HG02623 (cell line): Measurements from ENCODE around the gene CD14.
"Not testable (repeated sequence)": the region's sequence is repeated elsewhere in the genome, so short reads cannot be mapped to it uniquely, and the experiment has no call there.

Experiments used
- ATAC-seq: cut with Tn5 transposase; IDR thresholded peaks from one replicate; pipeline ENCODE4 v1.9.1; 2021; ENCODE audit warnings: moderate library complexity; ENCODE audit not compliant: unreplicated experiment

CD14 gene

DNA sequence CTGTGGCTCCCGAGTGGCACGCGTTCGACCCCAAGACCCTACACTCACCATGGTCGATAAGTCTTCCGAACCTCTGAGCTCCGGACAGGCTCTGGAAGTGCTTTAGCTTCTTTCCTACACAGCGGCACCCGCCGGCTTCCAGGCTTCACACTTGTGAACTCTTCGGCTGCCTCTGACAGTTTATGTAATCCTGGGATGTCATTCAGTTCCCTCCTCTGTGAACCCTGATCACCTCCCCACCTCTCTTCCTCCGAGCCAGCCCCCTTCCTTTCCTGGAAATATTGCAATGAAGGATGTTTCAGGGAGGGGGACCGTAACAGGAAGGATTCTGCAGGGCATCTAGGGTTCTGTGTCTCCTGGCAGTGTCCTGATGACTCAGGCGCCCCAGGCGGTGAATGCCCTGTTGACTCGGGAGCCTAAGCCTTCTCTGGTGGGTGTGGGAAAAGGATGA lies at the start of gene CD14:
CD14 (minus strand) TSS at position 155 of the 451 bp plus-strand sequence; CDS start at position 51, 104 bp downstream.
- ATAC-seq: no peak

DNA sequence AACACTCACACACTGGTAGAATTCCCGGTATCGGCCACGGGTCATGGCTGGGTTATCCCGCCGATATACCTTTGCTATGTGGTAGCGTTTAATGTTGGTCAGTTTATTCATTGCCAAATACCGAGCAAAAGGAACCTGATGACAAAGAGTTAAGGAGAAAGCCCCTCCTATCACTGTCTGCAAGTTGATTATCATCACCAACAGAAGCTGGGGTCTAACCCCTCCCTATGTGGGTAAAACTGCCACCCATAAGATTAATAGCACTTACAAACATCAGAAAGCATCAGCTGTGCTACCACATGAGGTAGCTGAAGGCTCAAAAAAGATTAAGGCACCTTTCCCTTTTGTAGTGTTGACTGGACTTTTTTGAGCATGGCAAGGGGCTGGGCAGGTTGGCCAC lies 46.0 kb upstream of the CD14 start:
- no peak for ATAC-seq

DNA sequence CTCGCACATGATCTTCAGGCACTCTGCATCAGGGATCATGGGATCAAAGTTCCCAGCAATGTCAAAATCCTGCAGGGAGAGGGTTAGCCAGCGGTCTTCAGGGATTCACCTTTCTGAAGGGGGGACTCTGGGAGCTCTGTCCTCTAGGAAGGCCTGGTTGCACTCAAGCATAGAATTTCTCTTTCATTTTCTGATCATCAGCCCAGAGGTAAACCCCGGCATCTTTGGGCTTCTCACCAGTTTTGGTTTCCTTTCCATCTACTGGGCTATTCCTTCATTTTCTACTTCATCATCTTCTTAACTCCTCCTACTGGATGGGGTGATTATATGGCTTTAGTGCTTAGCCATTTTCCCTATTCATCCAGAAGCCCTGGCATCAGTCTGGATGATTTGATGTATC lies 45.0 kb upstream of the CD14 start:
- no peak for ATAC-seq

DNA sequence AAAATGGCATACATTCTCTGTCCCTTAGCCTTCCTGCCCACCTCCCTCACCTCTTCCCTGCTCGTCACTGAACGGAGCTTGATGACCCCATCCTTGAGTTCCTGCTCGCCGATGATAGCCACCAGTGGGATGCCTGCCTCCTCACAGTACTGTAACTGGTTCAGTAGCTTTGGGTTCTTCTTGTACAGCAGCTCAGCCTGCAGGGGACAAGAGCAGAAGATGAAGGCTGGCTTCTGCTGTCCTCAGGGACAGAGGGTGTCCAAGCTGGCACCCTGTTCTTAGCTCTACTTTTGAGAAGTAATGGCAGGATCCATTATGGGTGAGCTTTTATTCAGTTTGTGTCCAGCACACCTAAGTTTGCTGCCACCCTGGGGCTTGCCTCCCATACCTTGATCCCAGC lies 41.7 kb upstream of the CD14 start:
- ATAC-seq: no peak

DNA sequence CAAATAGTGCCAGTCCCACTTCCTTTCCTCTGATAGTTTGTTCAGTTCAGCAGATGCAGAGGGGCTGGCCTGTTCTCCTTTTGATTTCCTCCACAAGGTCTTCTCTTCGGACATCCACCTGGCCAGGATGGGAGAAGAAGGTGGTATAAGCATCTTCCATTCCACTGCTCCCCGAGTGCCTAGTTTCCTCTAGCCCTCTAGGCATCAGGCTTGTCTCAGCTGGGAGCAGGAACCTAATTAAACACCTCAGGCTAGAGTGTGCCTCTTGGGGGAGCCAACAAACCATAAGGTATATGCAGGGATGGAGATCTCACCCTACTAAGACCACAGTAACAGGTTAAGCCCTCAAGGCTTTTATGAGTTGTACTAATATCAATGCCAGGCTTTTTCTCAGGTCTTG lies 41.2 kb upstream of the CD14 start:
- no peak for ATAC-seq

DNA sequence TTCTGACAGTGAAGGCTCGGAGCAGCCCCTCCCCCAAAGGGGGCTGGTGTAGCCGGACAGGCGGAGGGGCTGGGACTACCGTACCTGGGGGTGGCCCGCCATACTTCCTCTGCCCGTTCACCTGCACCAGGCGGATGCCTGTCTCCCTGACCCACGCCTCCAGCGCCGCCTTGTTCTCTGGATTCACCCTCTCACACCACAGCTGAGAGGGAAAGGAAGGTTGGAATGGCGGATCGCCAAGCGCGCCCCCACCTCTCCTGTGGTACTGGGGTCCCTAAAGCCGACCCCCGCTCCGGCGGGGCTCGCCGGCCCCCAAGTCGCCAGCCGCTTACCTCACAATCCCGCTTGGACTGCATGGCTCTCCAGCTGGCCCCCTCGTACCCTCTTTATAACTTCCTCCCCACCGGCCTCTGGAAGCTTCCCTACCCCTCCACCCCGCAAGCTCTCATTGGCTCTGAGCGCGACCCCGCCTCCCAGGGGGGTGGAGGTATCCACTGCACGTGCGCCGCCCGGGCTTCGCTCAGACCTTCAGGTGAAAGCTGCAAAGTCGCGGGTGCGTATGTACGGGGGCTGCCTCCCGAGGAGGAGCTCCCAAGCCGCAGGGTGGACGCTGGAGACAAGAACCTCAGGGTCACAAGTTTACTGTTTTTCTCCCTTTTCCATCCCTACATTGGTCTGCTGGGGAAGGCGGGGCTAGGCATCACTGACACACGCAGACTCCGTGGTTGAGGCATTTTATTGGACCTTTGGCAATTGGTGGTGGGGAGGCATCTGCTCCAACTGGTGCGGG lies 40.4 kb upstream of the CD14 start, which contains the start of gene DND1:
DND1 (minus strand) TSS at position 390 of the 790 bp plus-strand sequence; CDS start at position 356, 34 bp downstream.
- ATAC-seq: no peak

DNA sequence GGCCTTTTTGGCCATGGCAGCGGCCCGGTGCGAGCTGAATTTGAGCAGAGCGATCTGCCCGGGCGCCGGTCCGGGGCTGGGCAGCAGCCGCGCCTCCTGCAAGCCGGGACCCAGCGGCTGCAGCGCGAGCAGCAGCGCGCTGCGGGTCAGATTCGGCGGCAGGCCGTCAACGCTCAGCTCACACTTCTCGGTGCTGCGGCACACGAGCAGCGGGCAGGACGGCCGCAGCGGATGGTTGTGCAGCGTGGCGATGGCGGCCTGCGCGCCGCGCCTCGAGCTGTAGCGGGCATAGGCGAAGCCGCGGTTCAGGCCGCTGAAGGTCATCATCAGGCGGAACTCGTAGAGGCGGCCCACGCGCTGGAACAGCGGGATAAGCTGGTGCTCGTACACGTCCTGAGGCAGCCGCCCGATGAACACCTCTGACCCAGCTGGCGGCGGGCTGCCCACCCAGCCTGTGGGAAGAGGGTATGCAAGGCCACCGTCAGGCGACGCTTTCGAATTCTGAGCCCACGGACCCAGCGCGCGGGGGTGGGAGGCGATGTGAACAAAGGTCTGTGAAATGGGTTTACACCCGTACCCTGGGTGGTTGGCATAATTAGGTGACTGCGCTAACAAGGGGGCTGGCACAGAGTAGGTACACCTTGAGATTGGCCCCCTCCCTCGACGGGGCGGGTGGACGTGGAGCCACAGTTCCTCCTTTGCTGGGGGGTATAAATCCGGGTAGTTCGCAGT lies 39.6 kb upstream of the CD14 start:
- ATAC-seq: no peak

DNA sequence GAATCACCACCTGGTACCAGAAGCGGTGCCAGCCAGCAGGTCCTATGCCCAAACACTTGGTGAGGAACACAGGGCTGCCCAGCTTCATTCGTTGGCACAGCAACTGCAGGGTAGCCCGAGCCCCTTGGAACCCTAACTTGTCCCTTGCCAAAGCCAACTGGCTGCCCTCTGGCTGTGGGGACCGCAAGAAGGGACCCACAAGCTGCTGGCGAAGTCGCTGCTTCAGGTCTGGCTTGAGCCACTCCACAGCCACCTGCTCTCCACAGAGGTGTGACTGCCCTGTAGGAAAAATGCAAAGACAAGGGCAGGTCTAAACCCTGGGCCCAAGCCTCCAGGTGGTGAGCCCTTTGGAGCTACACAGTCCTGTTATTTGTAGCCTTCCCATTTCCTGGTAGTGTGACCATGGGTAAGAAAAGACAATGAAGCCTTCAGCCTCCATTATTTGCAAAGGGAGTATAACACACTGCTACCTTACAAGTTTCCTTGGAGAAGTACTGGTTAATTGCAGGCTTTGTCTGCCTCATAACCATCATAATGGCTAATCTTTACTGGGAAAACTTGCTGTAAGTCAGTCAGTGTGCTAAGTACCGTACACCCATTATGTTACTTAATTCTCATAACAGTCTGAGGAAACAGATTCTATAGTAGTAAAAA lies 38.6 kb upstream of the CD14 start:
- ATAC-seq: no peak

DNA sequence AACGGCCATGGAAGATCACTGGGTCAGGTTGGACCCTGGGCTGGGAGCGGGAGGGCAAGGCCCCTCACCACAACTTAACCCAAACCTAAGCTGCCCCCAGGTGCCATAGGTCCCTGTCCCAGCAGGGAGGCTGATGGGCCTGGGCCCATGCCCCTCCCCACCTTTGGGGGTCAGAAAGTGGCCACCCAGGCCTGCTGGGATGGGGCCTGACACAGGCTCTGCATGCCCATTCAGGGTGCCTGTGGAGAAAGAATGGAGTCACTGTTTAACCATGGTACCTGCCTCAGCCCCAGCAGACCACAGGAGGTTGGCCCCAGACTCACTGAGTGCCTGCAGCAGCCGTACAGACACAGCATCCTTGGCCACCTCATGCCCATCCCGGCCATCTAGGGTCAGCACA lies 38.1 kb upstream of the CD14 start:
- not testable (repeated sequence) for ATAC-seq

DNA sequence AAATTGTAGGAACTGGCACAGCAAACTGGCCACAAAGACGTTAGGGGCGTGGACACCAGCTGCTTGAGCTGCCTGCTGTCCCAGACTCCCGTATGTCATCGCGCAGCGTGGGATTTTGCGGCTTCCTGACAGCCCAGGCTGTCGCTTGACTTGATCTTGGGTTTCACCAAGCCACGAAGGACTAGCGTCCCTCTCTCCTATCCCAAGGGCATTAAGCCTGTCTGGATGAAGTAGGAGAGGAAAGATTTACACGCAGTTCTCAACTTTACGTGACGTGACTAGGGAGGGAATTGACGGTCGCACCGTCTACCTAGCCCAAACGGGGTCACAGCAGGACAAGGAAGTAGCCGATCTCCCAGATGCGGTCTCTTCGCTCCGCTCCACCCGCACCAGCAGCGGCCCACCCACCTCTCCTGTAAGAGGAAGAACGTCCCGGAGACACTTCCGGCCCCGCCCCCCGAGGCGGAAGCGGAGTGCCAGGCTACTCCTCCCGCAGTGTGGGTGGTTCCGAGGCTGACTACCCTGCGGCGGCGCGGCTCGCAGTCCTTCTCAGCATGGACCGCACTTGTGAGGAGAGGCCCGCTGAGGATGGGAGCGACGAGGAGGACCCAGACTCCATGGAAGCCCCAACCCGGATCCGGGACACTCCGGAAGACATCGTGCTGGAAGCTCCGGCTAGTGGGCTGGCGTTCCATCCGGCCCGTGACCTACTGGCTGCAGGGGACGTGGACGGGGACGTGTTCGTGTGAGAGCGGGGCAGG lies 31.6 kb upstream of the CD14 start, which contains the start of gene WDR55:
WDR55 (plus strand) TSS at position 546 of the 761 bp plus-strand sequence; CDS start at position 555, 9 bp downstream.
- ATAC-seq: peak; percentile 97

DNA sequence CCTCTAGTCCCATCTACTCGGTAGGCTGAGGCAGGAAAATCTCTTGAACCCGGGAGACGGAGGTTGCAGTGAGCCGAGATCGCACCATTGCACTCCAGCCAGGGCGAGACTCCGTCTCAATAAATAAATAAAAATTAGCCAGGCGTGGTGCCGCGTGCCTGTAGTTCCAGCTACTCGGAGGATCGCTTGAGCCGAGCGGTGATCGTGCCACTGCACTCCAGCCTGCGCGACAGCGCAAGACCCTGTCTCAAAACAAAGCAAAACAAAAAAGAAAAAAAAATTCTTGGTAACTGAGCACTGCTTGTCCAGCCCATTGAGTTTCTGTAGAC lies 31.0 kb upstream of the CD14 start:
- ATAC-seq: no peak

DNA sequence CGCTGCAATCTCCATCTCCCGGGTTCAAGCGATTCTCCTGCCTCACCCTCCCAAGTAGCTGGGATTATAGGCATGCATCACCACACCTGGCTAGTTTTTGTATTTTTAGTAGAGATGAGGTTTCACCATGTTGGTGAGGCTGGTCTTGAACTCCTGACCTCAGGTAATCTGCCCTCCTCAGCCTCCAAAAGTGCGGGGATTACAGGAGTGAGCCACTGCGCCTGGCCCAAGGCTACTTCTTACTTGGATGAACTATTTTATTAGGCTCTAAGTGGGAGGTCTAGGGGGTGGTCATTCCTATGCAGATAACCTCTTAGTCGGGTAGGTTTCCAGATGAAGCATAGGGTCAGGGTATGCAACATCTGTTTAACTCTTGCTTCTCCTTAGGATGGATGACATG lies 27.4 kb upstream of the CD14 start:
- ATAC-seq: not testable (repeated sequence)

DNA sequence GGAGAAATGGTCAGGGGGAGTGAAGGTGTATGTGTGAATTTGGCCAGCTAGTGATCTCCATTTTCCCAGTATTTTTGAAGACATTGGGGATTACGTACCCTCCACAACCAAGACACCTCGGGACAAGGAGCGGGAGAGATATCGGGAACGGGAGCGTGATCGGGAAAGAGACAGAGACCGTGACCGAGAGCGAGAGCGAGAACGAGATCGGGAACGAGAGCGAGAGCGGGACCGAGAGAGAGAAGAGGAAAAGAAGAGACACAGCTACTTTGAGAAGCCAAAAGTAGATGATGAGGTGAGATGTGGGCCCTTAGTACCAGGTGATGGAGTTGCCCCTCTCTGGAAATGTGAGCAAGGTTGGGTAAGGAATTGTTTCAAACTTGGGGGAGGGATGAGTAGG lies 25.9 kb upstream of the CD14 start:
- ATAC-seq: no peak

DNA sequence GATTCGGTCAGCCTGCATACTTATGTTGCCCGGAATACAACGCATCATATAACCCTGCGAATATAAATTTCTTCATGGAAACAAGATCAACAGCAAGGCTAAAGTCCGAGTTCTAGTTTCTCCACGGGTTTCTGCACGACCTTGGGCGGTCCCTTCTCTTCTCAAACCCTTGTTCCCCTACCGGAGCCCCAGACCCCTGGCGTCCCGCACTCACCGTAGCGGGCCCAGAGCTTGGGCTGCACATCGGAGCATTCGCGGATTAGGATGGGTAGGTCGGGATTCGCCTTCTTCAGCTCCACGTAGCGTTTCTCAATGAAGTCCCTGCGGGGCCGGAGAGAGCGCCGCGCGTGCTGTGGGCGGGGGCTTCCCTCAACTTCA lies 14.1 kb upstream of the CD14 start:
- no peak for ATAC-seq

DNA sequence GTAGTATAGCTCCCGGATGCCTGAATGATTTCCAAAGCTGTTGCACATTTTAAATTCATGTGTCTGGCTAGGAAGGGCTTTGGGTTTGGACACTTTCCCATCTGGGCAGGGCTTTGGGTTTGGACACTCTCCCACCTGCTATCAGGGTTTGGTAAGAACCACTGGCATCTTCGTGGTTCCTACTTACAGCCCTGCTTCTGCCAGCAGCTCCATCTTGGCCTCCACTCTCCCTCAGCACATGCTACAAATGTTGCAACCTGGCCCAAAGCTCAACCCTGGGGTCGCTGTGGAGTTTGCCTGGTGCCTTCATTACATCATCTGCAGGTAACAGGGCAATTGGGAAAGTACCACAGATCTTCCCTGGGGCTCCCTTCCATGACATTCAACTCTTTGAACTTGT lies 9.7 kb upstream of the CD14 start:
- no peak for ATAC-seq

DNA sequence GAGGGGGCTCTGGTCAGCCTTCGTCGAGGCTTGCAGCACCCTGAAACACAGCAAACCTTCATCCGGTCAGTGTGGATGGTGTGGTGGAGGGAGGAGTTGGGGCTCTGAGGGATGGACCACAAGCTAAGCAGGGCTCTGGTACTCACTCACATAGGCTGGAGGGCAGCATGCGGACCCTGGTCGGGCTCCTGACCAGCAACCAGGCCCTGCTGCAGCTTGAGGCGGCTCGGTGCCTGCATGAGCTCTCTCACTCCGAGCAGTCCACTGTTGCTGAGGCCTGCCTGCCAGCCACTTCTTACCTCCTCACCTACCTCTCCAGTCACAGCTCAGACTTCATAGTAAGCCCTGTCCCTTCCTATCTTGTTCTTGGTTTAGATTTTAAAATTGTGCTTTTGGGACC lies 8.7 kb upstream of the CD14 start:
- ATAC-seq: no peak

DNA sequence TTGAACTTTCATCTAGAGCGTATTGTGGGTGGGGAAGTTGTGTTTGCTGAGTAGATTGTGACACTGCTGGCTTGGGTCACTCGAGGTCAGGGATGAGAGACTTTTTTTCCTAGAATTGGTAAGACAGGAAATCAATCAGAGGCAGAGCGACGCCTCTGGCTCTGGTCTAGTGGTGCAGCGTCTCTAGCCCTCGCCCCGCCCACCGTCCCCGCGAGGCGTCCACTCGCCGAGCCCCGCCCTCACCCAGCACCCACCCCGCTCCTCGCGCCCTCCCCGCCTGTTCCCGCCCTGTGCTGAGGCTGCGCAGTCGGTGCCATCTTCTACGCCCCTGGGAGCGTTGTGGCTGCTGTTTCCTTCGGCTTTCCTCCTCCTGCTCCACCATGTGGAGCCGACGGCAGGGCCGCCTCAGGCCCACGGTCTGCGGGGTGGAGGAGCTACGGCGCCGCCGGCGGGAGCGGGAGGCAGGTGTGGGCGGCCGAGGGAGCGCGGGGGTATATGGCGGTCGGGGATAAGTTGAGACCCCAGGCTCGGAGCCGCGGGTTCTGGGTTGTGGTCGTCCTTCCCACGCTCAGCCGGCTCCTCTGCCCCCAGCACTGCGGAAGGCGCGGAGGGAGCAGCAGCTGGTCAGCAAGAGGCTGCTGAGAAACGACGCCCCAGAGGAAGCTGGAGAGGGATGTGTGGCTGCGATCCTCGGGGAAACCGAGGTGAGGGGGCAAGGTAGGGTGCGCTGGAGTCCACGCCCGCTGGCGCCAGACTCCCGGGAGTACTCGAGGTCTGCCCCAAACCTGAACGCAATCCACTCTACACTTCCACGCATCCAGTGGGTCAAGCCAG lies 6.4 kb upstream of the CD14 start, which contains the start of gene TMCO6:
TMCO6 (plus strand) TSS at position 304 of the 834 bp plus-strand sequence; CDS start at position 381, 77 bp downstream.
- peak; percentile 96 for ATAC-seq

DNA sequence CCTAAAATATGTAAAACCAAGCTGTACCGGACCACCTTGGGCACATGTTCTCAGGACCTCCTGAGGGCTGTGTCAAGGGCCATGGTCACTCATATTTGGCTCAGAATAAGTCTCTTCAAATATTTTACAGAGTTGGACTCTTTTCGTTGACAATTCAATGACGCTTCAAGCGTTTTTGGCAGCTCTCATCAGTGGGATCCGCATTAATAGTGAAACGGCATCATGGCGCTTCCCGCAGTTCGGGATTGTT lies 5.8 kb upstream of the CD14 start:
- not testable (repeated sequence) for ATAC-seq

DNA sequence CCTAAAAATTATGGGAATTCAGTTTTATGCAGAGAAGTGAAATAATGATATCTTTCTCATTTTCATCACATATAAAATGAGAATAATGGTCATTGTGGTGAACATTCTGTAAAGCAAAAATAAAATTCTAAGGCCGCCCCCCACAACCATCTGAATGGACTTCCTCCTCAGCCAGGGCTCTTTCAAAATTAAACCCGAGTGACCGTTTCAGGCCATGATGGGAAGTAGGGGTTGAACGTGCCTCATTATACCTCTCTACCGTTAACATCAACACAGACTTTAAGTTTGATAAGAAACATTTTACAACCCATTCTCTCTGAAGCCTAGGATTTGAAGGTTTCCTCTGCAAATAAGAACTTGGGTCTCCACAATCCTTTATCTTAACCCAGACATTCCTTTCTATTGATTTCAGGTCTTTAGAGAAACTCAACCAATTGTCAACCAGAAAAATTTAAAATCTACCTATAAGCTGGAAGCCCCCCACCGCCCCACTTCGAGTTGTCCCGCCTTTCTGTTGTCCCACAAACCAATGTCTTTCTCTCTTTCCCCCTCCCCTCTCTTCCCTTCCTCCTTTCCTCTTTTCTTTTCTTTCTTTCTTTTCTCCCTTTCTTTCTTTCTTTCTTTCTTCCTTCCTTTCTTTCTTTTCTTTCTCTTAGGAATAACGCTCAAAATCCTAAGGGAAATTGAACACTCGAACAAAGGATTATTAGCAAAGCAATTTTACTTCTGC lies 4.6 kb upstream of the CD14 start:
- ATAC-seq: no peak
